ENCODE data around the gene KREMEN1. TPM values are rescaled to one million over a fixed set of nuclear protein-coding genes. Genes with fewer than 3 reads are reported as not detected.

The KREMEN1 gene
- total and polyA plus RNA-seq, 9 of the 15 experiments (the other 6 are each of a cell fraction or from before 2014, with no cell fraction given) = 0.69 to 11.5 (median 4.3) TPM

DNA sequence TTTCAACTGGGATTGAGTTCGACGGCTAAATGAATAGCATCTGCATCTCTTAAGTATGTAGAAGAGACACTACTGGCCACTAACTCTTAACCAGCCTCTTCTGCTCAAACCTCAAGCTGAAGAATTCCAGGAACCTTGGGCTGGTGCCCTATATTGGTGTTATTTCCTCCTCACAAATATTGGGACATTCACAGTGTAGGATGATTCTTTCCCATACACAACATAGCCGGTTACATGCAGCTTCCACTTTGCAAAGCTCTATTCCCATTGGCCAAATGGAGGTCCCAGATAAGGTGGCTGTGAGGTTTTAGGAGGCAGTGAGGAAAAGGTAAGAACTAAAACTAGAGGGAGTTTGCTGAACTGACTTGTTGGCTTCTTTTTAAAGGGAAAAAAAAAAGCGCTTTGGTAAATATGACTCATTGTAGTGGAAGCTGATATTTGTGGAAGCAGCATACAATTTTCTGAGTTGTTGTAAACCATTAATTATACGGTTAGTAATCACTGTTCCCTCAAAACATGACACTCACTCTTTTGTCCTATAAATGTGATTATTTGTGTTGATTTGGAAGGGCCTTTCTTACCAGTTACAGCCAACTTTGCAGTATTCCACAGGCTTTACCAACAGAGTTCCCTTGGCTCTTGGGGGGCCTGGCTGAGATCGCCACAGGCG is 28.8 kb upstream of the KREMEN1 start:
- H3K27me3 ChIP-seq (ENCODE audit: control insufficient read depth in 2 of 2, insufficient read depth in 2 of 2, low read length in 2 of 2) = no peaks in the 10 kb centered on the region
- H3K27ac ChIP-seq (ENCODE audit: extremely low read depth, low read depth, low read length) = no peak overlapping the region
- CTCF ChIA-PET (ENCODE audit: low intra/inter-chr PET ratio) = no interaction called here
- H4K20me1 ChIP-seq (replicated peaks; ENCODE audit: control insufficient read depth, insufficient read depth, low read length) = no peaks in the 10 kb centered on the region
- H3K4me3 ChIP-seq = no peak overlapping the region
- WGBS (ENCODE audit: insufficient coverage, low coverage, missing lambda C conversion rate) = 90% methylated on average over 6 of the region's 7 CpGs
- H3K36me3 ChIP-seq (ENCODE audit: control insufficient read depth, insufficient read depth, low read length) = peaks cover 42% of the 10 kb centered on the region; the same call in 2 of the 3 replicates
- no peak overlapping the region for H3K4me2 ChIP-seq (ENCODE audit: insufficient read depth, low read length)
- no peak for DNase-seq (ENCODE audit: extremely low read depth in 1 of 4, low spot score in 3 of 4)
- no peak for ATAC-seq
- no peaks in the 10 kb centered on the region for H3K79me2 ChIP-seq (ENCODE audit: control insufficient read depth, insufficient read depth, low read length)
- intact Hi-C loops (cut with micrococcal nuclease) = loop anchor here (5.0 kb wide), 2 partner anchors 203 to 442 kb away; no protein-coding TSS in a partner anchor
- in situ Hi-C loops (cut with MboI) = no loop called here
- no TSS peak for BruUV-seq (replicated peaks)
- FAIRE-seq = no peak
- H3K4me1 ChIP-seq (replicated peaks in 1 of 2; ENCODE audit: control insufficient read depth in 2 of 2, insufficient read depth in 2 of 2, low read length in 2 of 2) = peaks cover 0 to 1% of the 10 kb centered on the region in 2 experiments; a peak in 3 of 5 replicates
- H3K9ac ChIP-seq (ENCODE audit: insufficient read depth in 1 of 2, low read depth in 2 of 2, low read length in 2 of 2) = no peak overlapping the region
- no peaks in the 10 kb centered on the region for H3K9me1 ChIP-seq (ENCODE audit: control insufficient read depth, insufficient read depth, low read length)
- POLR2A ChIA-PET = interaction anchor here (1.2 to 1.4 kb wide), 2 partner anchors 13 to 192 kb away, joined by 3 to 5 read pairs; no protein-coding TSS in a partner anchor
- H2AFZ ChIP-seq (ENCODE audit: low read depth, low read length) = no peak overlapping the region
- H3K9me3 ChIP-seq (replicated peaks; ENCODE audit: control insufficient read depth, insufficient read depth, low read depth, low read length) = no peaks in the 10 kb centered on the region
- TF ChIP-seq, protein P1, sequence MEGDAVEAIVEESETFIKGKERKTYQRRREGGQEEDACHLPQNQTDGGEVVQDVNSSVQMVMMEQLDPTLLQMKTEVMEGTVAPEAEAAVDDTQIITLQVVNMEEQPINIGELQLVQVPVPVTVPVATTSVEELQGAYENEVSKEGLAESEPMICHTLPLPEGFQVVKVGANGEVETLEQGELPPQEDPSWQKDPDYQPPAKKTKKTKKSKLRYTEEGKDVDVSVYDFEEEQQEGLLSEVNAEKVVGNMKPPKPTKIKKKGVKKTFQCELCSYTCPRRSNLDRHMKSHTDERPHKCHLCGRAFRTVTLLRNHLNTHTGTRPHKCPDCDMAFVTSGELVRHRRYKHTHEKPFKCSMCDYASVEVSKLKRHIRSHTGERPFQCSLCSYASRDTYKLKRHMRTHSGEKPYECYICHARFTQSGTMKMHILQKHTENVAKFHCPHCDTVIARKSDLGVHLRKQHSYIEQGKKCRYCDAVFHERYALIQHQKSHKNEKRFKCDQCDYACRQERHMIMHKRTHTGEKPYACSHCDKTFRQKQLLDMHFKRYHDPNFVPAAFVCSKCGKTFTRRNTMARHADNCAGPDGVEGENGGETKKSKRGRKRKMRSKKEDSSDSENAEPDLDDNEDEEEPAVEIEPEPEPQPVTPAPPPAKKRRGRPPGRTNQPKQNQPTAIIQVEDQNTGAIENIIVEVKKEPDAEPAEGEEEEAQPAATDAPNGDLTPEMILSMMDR (IDR thresholded peaks at IDR 0.05 in 2 of 3, conservative IDR thresholded peaks at IDR 0.05 in 1 of 3; ENCODE audit: insufficient read depth in 2 of 3, low read depth in 1 of 3, low read length in 3 of 3) = no peak
- no peak for TF ChIP-seq SMARCE1 (IDR thresholded peaks at IDR 0.05)
- no peak for TF ChIP-seq FOXP1 (CRISPR knock-in tag; IDR thresholded peaks at IDR 0.05)
- no peak for TF ChIP-seq ZNF143 (CRISPR knock-in tag; IDR thresholded peaks at IDR 0.05)
- TF ChIP-seq SMAD1 (IDR thresholded peaks at IDR 0.05; ENCODE audit: low read depth, low read length, partially characterized antibody) = no peak
- TF ChIP-seq, protein P2, sequence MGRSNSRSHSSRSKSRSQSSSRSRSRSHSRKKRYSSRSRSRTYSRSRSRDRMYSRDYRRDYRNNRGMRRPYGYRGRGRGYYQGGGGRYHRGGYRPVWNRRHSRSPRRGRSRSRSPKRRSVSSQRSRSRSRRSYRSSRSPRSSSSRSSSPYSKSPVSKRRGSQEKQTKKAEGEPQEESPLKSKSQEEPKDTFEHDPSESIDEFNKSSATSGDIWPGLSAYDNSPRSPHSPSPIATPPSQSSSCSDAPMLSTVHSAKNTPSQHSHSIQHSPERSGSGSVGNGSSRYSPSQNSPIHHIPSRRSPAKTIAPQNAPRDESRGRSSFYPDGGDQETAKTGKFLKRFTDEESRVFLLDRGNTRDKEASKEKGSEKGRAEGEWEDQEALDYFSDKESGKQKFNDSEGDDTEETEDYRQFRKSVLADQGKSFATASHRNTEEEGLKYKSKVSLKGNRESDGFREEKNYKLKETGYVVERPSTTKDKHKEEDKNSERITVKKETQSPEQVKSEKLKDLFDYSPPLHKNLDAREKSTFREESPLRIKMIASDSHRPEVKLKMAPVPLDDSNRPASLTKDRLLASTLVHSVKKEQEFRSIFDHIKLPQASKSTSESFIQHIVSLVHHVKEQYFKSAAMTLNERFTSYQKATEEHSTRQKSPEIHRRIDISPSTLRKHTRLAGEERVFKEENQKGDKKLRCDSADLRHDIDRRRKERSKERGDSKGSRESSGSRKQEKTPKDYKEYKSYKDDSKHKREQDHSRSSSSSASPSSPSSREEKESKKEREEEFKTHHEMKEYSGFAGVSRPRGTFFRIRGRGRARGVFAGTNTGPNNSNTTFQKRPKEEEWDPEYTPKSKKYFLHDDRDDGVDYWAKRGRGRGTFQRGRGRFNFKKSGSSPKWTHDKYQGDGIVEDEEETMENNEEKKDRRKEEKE (IDR thresholded peaks at IDR 0.05; ENCODE audit: borderline replicate concordance in 1 of 2, control insufficient read depth in 1 of 2, low read depth in 2 of 2, low read length in 1 of 2) = no peak
- TF ChIP-seq GTF2A2 (tag; IDR thresholded peaks at IDR 0.05) = no peak
- TF ChIP-seq, protein P3, sequence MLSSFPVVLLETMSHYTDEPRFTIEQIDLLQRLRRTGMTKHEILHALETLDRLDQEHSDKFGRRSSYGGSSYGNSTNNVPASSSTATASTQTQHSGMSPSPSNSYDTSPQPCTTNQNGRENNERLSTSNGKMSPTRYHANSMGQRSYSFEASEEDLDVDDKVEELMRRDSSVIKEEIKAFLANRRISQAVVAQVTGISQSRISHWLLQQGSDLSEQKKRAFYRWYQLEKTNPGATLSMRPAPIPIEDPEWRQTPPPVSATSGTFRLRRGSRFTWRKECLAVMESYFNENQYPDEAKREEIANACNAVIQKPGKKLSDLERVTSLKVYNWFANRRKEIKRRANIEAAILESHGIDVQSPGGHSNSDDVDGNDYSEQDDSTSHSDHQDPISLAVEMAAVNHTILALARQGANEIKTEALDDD (IDR thresholded peaks at IDR 0.05) = no peak
- TF ChIP-seq IRF2 (CRISPR knock-in tag; IDR thresholded peaks at IDR 0.05) = no peak
- TF ChIP-seq MTA1 (IDR thresholded peaks at IDR 0.05; ENCODE audit: borderline replicate concordance) = no peak
- TF ChIP-seq CBFA2T3 (IDR thresholded peaks at IDR 0.05) = no peak
- TF ChIP-seq ZKSCAN3 (CRISPR knock-in tag; IDR thresholded peaks at IDR 0.05) = no peak
- no peak for TF ChIP-seq ZNF212 (CRISPR knock-in tag; IDR thresholded peaks at IDR 0.05)
- no peak for TF ChIP-seq ZNF717 (CRISPR knock-in tag; IDR thresholded peaks at IDR 0.05)
- no peak for TF ChIP-seq RAD51 (IDR thresholded peaks at IDR 0.05; ENCODE audit: borderline replicate concordance, low read depth)
